HepG2 (cell line): ENCODE data around the gene IQCN. TPM values are rescaled to one million over a fixed set of nuclear protein-coding genes. Genes with fewer than 3 reads are reported as not detected.

Experiments used
- ATF1 ChIP-seq: IDR thresholded peaks from 2 replicates; pipeline ENCODE4 v1.6.1; 2016; ENCODE audit warnings: mild to moderate bottlenecking, control low read depth
- CEBPB ChIP-seq: IDR thresholded peaks from 2 replicates; pipeline ENCODE4 v1.6.1; 2011; ENCODE audit warnings: low read depth, low read length, improper control_type of control experiment, borderline replicate concordance
- ELF1 ChIP-seq: sonication (generic); formaldehyde crosslinking; IDR thresholded peaks from 2 replicates; pipeline ENCODE4 v1.4.0; 2020; ENCODE audit warnings: missing genetic modification reagents
- FOXP4 ChIP-seq: sonication (generic); formaldehyde crosslinking; IDR thresholded peaks from 2 replicates; pipeline ENCODE4 v1.4.0; 2020; ENCODE audit warnings: missing genetic modification reagents
- GPN1 ChIP-seq: sonication (generic); formaldehyde crosslinking; IDR thresholded peaks from 2 replicates; pipeline ENCODE4 v1.5.1; 2020; ENCODE audit warnings: missing genetic modification reagents, borderline replicate concordance
- HDAC6 ChIP-seq: fragments of 200-600 bp; sonication (generic); IDR thresholded peaks from 2 replicates; pipeline ENCODE4 v1.7.0; 2017; ENCODE audit warnings: mild to moderate bottlenecking, antibody characterized with exemption, low read length, low read depth
- KLF15 ChIP-seq: sonication (generic); formaldehyde crosslinking; IDR thresholded peaks from 2 replicates; pipeline ENCODE4 v1.8.1; 2023; ENCODE audit warnings: borderline replicate concordance, mild to moderate bottlenecking, inconsistent platforms, missing genetic modification reagents, mixed read lengths
- MED8 ChIP-seq: sonication (generic); formaldehyde crosslinking; IDR thresholded peaks from 2 replicates; pipeline ENCODE4 v1.8.1; 2023; ENCODE audit warnings: mild to moderate bottlenecking, missing genetic modification reagents; ENCODE audit not compliant: insufficient replicate concordance
- MIXL1 ChIP-seq: IDR thresholded peaks from 2 replicates; pipeline ENCODE4 v1.6.1; 2016
- MXI1 ChIP-seq: IDR thresholded peaks from 3 replicates; pipeline ENCODE4 v1.6.1; 2012; ENCODE audit warnings: low read depth, low read length, inconsistent platforms, borderline replicate concordance
- NBN ChIP-seq: fragments of 450-650 bp; conservative IDR thresholded peaks from 2 replicates; pipeline ENCODE4 v1.6.1; 2017
- NFE2 ChIP-seq: sonication (generic); formaldehyde crosslinking; IDR thresholded peaks from 2 replicates; pipeline ENCODE4 v1.4.0; 2020; ENCODE audit warnings: missing genetic modification reagents
- NR2C2 ChIP-seq: sonication (generic); formaldehyde crosslinking; IDR thresholded peaks from 2 replicates; pipeline ENCODE4 v1.4.0; 2020; ENCODE audit warnings: missing genetic modification reagents, mild to moderate bottlenecking, moderate library complexity, borderline replicate concordance
- PRPF4 ChIP-seq: fragments of 200-400 bp; formaldehyde crosslinking; IDR thresholded peaks from 2 replicates; pipeline ENCODE4 v1.6.1; 2016; ENCODE audit warnings: low read length, low read depth; ENCODE audit not compliant: poor library complexity, severe bottlenecking
- REXO4 ChIP-seq: sonication (generic); formaldehyde crosslinking; IDR thresholded peaks from 2 replicates; pipeline ENCODE4 v1.8.0; 2022; ENCODE audit warnings: missing genetic modification reagents, mild to moderate bottlenecking, borderline replicate concordance
- SMAD9 ChIP-seq: sonication (generic); formaldehyde crosslinking; IDR thresholded peaks from 2 replicates; pipeline ENCODE4 v1.5.1; 2020; ENCODE audit warnings: mild to moderate bottlenecking, missing genetic modification reagents
- TEAD2 ChIP-seq: sonication (generic); formaldehyde crosslinking; IDR thresholded peaks from 2 replicates; pipeline ENCODE4 v1.9.0; 2021; ENCODE audit warnings: missing genetic modification reagents
- XBP1 ChIP-seq: sonication (generic); formaldehyde crosslinking; IDR thresholded peaks from 2 replicates; pipeline ENCODE4 v1.5.0; 2020; ENCODE audit warnings: missing genetic modification reagents
- ZFP37 ChIP-seq: sonication (generic); formaldehyde crosslinking; IDR thresholded peaks from 2 replicates; pipeline ENCODE4 v1.4.0; 2020; ENCODE audit warnings: missing genetic modification reagents, borderline replicate concordance
- ZFX ChIP-seq: sonication (generic); formaldehyde crosslinking; IDR thresholded peaks from 2 replicates; pipeline ENCODE4 v1.4.0; 2020; ENCODE audit warnings: mild to moderate bottlenecking, low read depth, missing genetic modification reagents, moderate library complexity
- ZNF224 ChIP-seq: sonication (generic); formaldehyde crosslinking; IDR thresholded peaks from 2 replicates; pipeline ENCODE4 v1.5.0; 2020; ENCODE audit warnings: mild to moderate bottlenecking, missing genetic modification reagents
- ZNF253 ChIP-seq: sonication (generic); formaldehyde crosslinking; IDR thresholded peaks from 2 replicates; pipeline ENCODE4 v1.8.0; 2022; ENCODE audit warnings: mild to moderate bottlenecking, missing genetic modification reagents, borderline replicate concordance
- ZNF276 ChIP-seq: sonication (generic); formaldehyde crosslinking; IDR thresholded peaks from 2 replicates; pipeline ENCODE4 v1.4.0; 2020; ENCODE audit warnings: mild to moderate bottlenecking, low read depth, missing genetic modification reagents
- ZNF431 ChIP-seq: sonication (generic); formaldehyde crosslinking; IDR thresholded peaks from 2 replicates; pipeline ENCODE4 v1.9.0; 2022; ENCODE audit warnings: missing genetic modification reagents, low read depth, mild to moderate bottlenecking, borderline replicate concordance
- ZNF550 ChIP-seq: sonication (generic); formaldehyde crosslinking; IDR thresholded peaks from 2 replicates; pipeline ENCODE4 v1.4.0; 2020; ENCODE audit warnings: mild to moderate bottlenecking, missing genetic modification reagents, borderline replicate concordance
- ZNF891 ChIP-seq: sonication (generic); formaldehyde crosslinking; IDR thresholded peaks from 2 replicates; pipeline ENCODE4 v1.5.0; 2020; ENCODE audit warnings: mild to moderate bottlenecking, missing genetic modification reagents
- polyA plus RNA-seq, 8 experiments: library from polyadenylated mRNA; depleted of rRNA in 3 of 8; stranded (reverse) in 7 of 8; unstranded in 1 of 8; fragments of >200 nt; fragmentation: Illumina TruSeq in 4 of 8; extraction: Trizol in 4 of 8; gene quantifications; 2 replicates each; pipeline versions ENCODE4 v1.2.1 to v1.2.3, GENCODE V29; 2011 to 2016; ENCODE audit warnings: low read depth in 4 of 8, missing spikeins in 1 of 8, mixed read lengths in 1 of 8; ENCODE audit not compliant: insufficient read depth in 1 of 8
- total RNA-seq, 5 experiments: library from RNA; depleted of rRNA; stranded (reverse); fragments of >200 nt; fragmentation: Illumina TruSeq; extraction: Trizol; gene quantifications; 2 replicates each; pipeline ENCODE4 v1.2.3, GENCODE V29; 2016; ENCODE audit warnings: low read depth in 1 of 5
- TF ChIP-seq, protein P1 (sequence below): sonication (generic); formaldehyde crosslinking; IDR thresholded peaks from 2 replicates; pipeline ENCODE4 v1.4.0; 2020; ENCODE audit warnings: mild to moderate bottlenecking, low read depth, missing genetic modification reagents

The IQCN gene
- total and polyA plus RNA-seq, 2 of the 13 experiments (the other 11 are each of a cell fraction or from before 2014, with no cell fraction given): 0.04 to 0.18 TPM

DNA sequence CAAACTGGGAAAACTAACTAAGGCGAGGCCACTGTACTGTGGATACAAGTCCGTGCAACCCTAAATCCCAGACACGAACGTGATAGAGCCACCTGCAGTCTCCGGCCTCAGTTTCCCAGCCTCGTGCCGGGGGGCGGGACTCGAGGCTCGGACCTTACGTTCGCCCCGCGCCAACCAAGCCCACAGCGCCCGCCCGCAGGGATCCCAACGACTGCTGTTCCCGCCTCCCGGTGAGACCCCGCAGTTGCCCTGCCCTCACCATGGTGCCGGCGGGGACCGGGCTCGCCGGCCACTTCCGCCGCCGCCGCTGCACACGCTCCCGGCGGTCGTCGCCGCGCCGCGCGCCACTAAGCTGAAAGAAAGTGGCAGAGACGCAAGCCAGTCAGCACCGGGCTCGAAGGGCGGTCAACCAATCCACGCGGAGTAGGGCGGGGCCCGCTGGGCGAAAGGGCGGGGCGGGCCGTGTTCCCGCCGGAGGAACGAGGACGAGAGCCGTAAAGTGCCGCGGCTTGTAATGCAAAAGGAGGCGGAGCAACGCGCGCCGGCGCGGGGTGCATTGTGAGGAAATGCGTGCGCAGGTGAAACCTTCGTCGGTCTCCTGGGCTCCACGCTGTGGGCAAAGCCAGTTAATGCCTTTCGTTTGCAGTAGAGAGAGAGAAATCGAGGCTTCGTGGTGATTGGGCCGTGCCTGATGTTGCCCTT, 48.7 kb upstream of the IQCN start, which contains the start of gene LSM4 (continued):
- TF ChIP-seq ATF1 (CRISPR knock-in tag): no peak
- no peak for TF ChIP-seq ZNF550 (CRISPR knock-in tag)
- no peak for TF ChIP-seq MED8
- no peak for TF ChIP-seq KLF15 (CRISPR knock-in tag)
- no peak for TF ChIP-seq NBN
- 0 out of 2 replicates have a peak, but pooled peaks have one; percentile 56 for TF ChIP-seq ZNF224 (CRISPR knock-in tag)
- TF ChIP-seq ZFX (CRISPR knock-in tag): peak; percentile 70
- peak; percentile 97 for TF ChIP-seq ZNF891 (CRISPR knock-in tag)
- TF ChIP-seq ZFP37 (CRISPR knock-in tag): no peak
- no peak for TF ChIP-seq NFE2 (CRISPR knock-in tag)
- peak; percentile 70 for TF ChIP-seq ELF1 (CRISPR knock-in tag)
- 0 out of 2 replicates have a peak, but pooled peaks have one; percentile 9 for TF ChIP-seq MIXL1 (CRISPR knock-in tag)
- no peak for TF ChIP-seq ZNF253 (CRISPR knock-in tag)
- TF ChIP-seq, protein P1, sequence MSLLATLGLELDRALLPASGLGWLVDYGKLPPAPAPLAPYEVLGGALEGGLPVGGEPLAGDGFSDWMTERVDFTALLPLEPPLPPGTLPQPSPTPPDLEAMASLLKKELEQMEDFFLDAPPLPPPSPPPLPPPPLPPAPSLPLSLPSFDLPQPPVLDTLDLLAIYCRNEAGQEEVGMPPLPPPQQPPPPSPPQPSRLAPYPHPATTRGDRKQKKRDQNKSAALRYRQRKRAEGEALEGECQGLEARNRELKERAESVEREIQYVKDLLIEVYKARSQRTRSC: no peak
- peak; percentile 83; the same call in 1 of the 2 replicates for TF ChIP-seq ZNF431 (CRISPR knock-in tag)
- peak; percentile 70 for TF ChIP-seq FOXP4
- TF ChIP-seq SMAD9 (CRISPR knock-in tag): no peak
- TF ChIP-seq XBP1 (CRISPR knock-in tag): 0 out of 2 replicates have a peak, but pooled peaks have one; percentile 50
- peak; percentile 40; the same call in 1 of the 2 replicates for TF ChIP-seq CEBPB
- no peak for TF ChIP-seq ZNF276 (CRISPR knock-in tag)
- TF ChIP-seq REXO4: 0 out of 2 replicates have a peak, but pooled peaks have one; percentile 53
- TF ChIP-seq MXI1: peak; percentile 87; the same call in 2 of the 3 replicates
- no peak for TF ChIP-seq GPN1 (CRISPR knock-in tag)
- peak; percentile 26; the same call in 1 of the 2 replicates for TF ChIP-seq NR2C2 (CRISPR knock-in tag)
- TF ChIP-seq PRPF4: no peak
- TF ChIP-seq TEAD2: no peak
- no peak for TF ChIP-seq HDAC6
